ENCODE data around the gene PIK3IP1. TPM values are rescaled to one million over a fixed set of nuclear protein-coding genes. Genes with fewer than 3 reads are reported as not detected.

Gene PIK3IP1
- total and polyA plus RNA-seq, 9 of the 15 experiments (the other 6 are each of a cell fraction or from before 2014, with no cell fraction given), result 0.11 to 1.3 (median 0.77) TPM

- TF ChIP-seq ZNF655 (CRISPR knock-in tag; IDR thresholded peaks at IDR 0.05) (no peak), ZBED1 (IDR thresholded peaks at IDR 0.05) (no peak), ZC3H4 (CRISPR knock-in tag; IDR thresholded peaks at IDR 0.05; ENCODE audit: borderline replicate concordance) (no peak), CAMTA2 (CRISPR knock-in tag; conservative IDR thresholded peaks at IDR 0.05) (no peak), ELF2 (CRISPR knock-in tag; IDR thresholded peaks at IDR 0.05) (no peak)
Measured at GRCh38 chr22:31339148-31339832, 47.0 kb upstream of the PIK3IP1 start (continued).

- no TSS peak for BruUV-seq (replicated peaks)
- no peaks in the 10 kb centered on the region for H3K27me3 ChIP-seq (ENCODE audit: control insufficient read depth in 2 of 2, insufficient read depth in 2 of 2, low read length in 2 of 2)
- ChIA-PET POLR2A (interaction anchor here (0.6 to 1.1 kb wide), 3 partner anchors 16 to 24 kb away, joined by 3 read pairs; no protein-coding TSS in a partner anchor), CTCF (ENCODE audit: low intra/inter-chr PET ratio) (no interaction called here)
- no peaks in the 10 kb centered on the region for H3K9me1 ChIP-seq (ENCODE audit: control insufficient read depth, insufficient read depth, low read length)
- no peak overlapping the region for H2AFZ ChIP-seq (ENCODE audit: low read depth, low read length)
- H4K20me1 ChIP-seq (replicated peaks; ENCODE audit: control insufficient read depth, insufficient read depth, low read length), result no peaks in the 10 kb centered on the region
- in situ Hi-C loops (cut with MboI) (no loop called here), intact Hi-C loops (cut with micrococcal nuclease) (no loop called here)
- H3K4me2 ChIP-seq (ENCODE audit: insufficient read depth, low read length), result no peak overlapping the region
- 58% methylated on average over 5 of the region's 5 CpGs for WGBS (ENCODE audit: insufficient coverage, low coverage, missing lambda C conversion rate)
- no peaks in the 10 kb centered on the region for H3K79me2 ChIP-seq (ENCODE audit: control insufficient read depth, insufficient read depth, low read length)
- TF ChIP-seq BRF2 (IDR thresholded peaks at IDR 0.05; ENCODE audit: borderline replicate concordance, insufficient read depth, insufficient read length), result no peak
- H3K36me3 ChIP-seq (ENCODE audit: control insufficient read depth, insufficient read depth, low read length), result peaks cover 42% of the 10 kb centered on the region; the same call in 2 of the 3 replicates
- H3K9me3 ChIP-seq (replicated peaks; ENCODE audit: control insufficient read depth, insufficient read depth, low read depth, low read length), result no peaks in the 10 kb centered on the region
- H3K27ac ChIP-seq (ENCODE audit: extremely low read depth, low read depth, low read length), result no peak overlapping the region
- H3K4me1 ChIP-seq (replicated peaks in 1 of 2; ENCODE audit: control insufficient read depth in 2 of 2, insufficient read depth in 2 of 2, low read length in 2 of 2), result no peaks in the 10 kb centered on the region; a peak in 1 of 5 replicates
- no peak overlapping the region for H3K4me3 ChIP-seq
- peak overlapping the region in 1 of 2 experiments; percentile 35; a peak in 1 of 4 replicates for H3K9ac ChIP-seq (ENCODE audit: insufficient read depth in 1 of 2, low read depth in 2 of 2, low read length in 2 of 2)
- ATAC-seq (no peak), FAIRE-seq (no peak), DNase-seq (ENCODE audit: extremely low read depth in 1 of 4, low spot score in 3 of 4) (no peak)
Measured at GRCh38 chr22:31337178-31337577, 44.9 kb upstream of the PIK3IP1 start.
